D721Med (cell line): ENCODE results near the gene NTN4.

Experiments
- DNase-seq: peaks from one replicate; pipeline ENCODE4 v3.0.0; 2011; ENCODE audit warnings: low spot score; ENCODE audit not compliant: insufficient read length
- FAIRE-seq: peaks from 2 replicates; lab custom pipeline; 2011; peaks lifted over from hg19 to GRCh38; lab: Jason Lieb, UNC
- CTCF ChIP-seq: IDR thresholded peaks from 2 replicates; pipeline ENCODE4 v1.5.1; 2012; ENCODE audit warnings: mild to moderate bottlenecking, control low read depth; ENCODE audit not compliant: insufficient read depth; ENCODE audit errors: missing control alignments

The NTN4 gene

GRCh38 chr12:95720146-95720545 lies 70.4 kb downstream of the NTN4 start:
- TF ChIP-seq CTCF: no peak
- DNase-seq (no peak), FAIRE-seq (no peak)

GRCh38 chr12:95718772-95719171 lies 71.8 kb downstream of the NTN4 start:
- DNase-seq (no peak), FAIRE-seq (no peak)
- TF ChIP-seq CTCF: no peak

- FAIRE-seq (no peak), DNase-seq (no peak)
- TF ChIP-seq CTCF: no peak
Observed at GRCh38 chr12:95718006-95718431, 72.5 kb downstream of the NTN4 start.

GRCh38 chr12:95717316-95717928 lies 73.1 kb downstream of the NTN4 start:
- FAIRE-seq: no peak
- DNase-seq: no peak
- TF ChIP-seq CTCF: no peak

GRCh38 chr12:95715177-95715576 lies 75.4 kb downstream of the NTN4 start:
- DNase-seq (no peak), FAIRE-seq (no peak)
- no peak for TF ChIP-seq CTCF

- no peak for TF ChIP-seq CTCF
- DNase-seq (no peak), FAIRE-seq (no peak)
Observed at GRCh38 chr12:95712269-95712668, 78.3 kb downstream of the NTN4 start.

- FAIRE-seq: no peak
- TF ChIP-seq CTCF: no peak
- no peak for DNase-seq
Observed at GRCh38 chr12:95710386-95710785, 80.2 kb downstream of the NTN4 start.
